Gastroesophageal sphincter (tissue), 3 donors: ENCODE measurements around the gene TXNDC5.

Experiments used
- EP300 ChIP-seq: sonication (generic); formaldehyde crosslinking; IDR thresholded peaks from one replicate; pipeline ENCODE4 v1.6.1; 2017; ENCODE audit warnings: antibody characterized with exemption, mild to moderate bottlenecking
- POLR2A ChIP-seq, 2 donors: fragments of 450-650 bp; IDR thresholded peaks; one replicate each; pipeline ENCODE4 v1.6.1; 2017; ENCODE audit warnings: antibody characterized with exemption in 2 of 2, mild to moderate bottlenecking in 2 of 2, moderate library complexity in 1 of 2
- POLR2AphosphoS5 ChIP-seq: sonication (generic); formaldehyde crosslinking; IDR thresholded peaks from one replicate; pipeline ENCODE4 v1.6.1; 2017; ENCODE audit warnings: antibody characterized with exemption
- TF ChIP-seq, protein P1 (sequence below), 4 experiments: fragments of 200-600 bp in 2 of 4; fragments of 450-650 bp in 2 of 4; sonication (generic) in 1 of 4; IDR thresholded peaks; one replicate each; pipeline ENCODE4 v1.5.1; 2017 to 2019; ENCODE audit warnings: antibody characterized with exemption in 4 of 4, mild to moderate bottlenecking in 2 of 4, moderate library complexity in 2 of 4

DNA sequence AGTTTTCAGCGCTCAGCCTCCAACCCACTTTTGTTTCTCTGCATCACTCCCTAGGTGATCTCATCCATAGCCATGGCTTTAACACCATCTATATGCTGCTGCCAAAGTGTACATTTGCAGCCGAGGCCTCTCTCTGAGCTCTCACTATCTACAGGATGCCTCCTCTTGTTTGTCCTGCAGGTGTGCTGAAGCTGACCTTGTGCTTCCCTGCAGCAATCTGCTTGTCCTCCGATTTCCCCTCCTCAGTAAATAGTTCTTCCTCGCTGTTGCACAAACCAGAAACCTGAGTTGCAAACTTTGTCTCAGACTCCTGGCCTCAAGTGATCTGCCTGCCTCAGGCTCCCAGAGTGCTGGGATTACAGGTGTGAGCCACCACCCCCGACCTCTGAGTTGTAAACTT is 3.7 kb upstream of the TXNDC5 start:
- TF ChIP-seq, protein P1, sequence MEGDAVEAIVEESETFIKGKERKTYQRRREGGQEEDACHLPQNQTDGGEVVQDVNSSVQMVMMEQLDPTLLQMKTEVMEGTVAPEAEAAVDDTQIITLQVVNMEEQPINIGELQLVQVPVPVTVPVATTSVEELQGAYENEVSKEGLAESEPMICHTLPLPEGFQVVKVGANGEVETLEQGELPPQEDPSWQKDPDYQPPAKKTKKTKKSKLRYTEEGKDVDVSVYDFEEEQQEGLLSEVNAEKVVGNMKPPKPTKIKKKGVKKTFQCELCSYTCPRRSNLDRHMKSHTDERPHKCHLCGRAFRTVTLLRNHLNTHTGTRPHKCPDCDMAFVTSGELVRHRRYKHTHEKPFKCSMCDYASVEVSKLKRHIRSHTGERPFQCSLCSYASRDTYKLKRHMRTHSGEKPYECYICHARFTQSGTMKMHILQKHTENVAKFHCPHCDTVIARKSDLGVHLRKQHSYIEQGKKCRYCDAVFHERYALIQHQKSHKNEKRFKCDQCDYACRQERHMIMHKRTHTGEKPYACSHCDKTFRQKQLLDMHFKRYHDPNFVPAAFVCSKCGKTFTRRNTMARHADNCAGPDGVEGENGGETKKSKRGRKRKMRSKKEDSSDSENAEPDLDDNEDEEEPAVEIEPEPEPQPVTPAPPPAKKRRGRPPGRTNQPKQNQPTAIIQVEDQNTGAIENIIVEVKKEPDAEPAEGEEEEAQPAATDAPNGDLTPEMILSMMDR (IDR thresholded peaks at IDR 0.05) = no peak
- TF ChIP-seq POLR2A (IDR thresholded peaks at IDR 0.05) = no peak
- no peak for TF ChIP-seq POLR2AphosphoS5
- no peak for TF ChIP-seq EP300
